Sigmoid colon (tissue), 7 donors: ENCODE data around the gene SLC8A1. TPM values are rescaled to one million over a fixed set of nuclear protein-coding genes. Genes with fewer than 3 reads are reported as not detected.

Experiments used
- DNase-seq: peaks from one replicate; pipeline ENCODE4 v3.0.0-alpha.2; 2019
- H3K27ac ChIP-seq, 4 donors: fragments of 200-600 bp; sonication (generic); one replicate each; pipeline ENCODE4 v1.5.1; 2016 to 2019; ENCODE audit warnings: mild to moderate bottlenecking in 1 of 4
- H3K27me3 ChIP-seq, 3 donors: fragments of 200-600 bp; sonication (generic); one replicate each; pipeline ENCODE4 v1.5.1; 2019; ENCODE audit warnings: mild to moderate bottlenecking in 1 of 3
- H3K36me3 ChIP-seq, 4 donors: fragments of 200-600 bp; sonication (generic); one replicate each; pipeline ENCODE4 v1.5.1; 2016 to 2019
- H3K4me1 ChIP-seq, 4 donors: fragments of 200-600 bp; sonication (generic); one replicate each; pipeline ENCODE4 v1.5.1; 2017 to 2019
- H3K4me3 ChIP-seq, 4 donors: fragments of 200-600 bp; sonication (generic); one replicate each; pipeline ENCODE4 v1.5.1; 2017 to 2019; ENCODE audit warnings: mild to moderate bottlenecking in 2 of 4, moderate library complexity in 1 of 4
- H3K9me3 ChIP-seq, 4 donors: fragments of 200-600 bp in 3 of 4; sonication (generic) in 3 of 4; one replicate each; pipeline versions ENCODE4 v1.5.1 to v1.6.1; 2013 to 2019
- EP300 ChIP-seq, 4 donors: sonication (generic); formaldehyde crosslinking; IDR thresholded peaks; one replicate each; pipeline ENCODE4 v1.6.1; 2017; ENCODE audit warnings: antibody characterized with exemption in 4 of 4
- POLR2A ChIP-seq, 2 donors: fragments of 450-650 bp; IDR thresholded peaks; one replicate each; pipeline ENCODE4 v1.6.1; 2016; ENCODE audit warnings: antibody characterized with exemption in 2 of 2, mild to moderate bottlenecking in 2 of 2, moderate library complexity in 2 of 2
- POLR2AphosphoS5 ChIP-seq, 4 donors: sonication (generic); formaldehyde crosslinking; IDR thresholded peaks; one replicate each; pipeline ENCODE4 v1.6.1; 2017; ENCODE audit warnings: antibody characterized with exemption in 4 of 4
- WGBS, 2 donors: extraction: QIAGEN DNeasy Blood & Tissue Kit; methylation state at CpG; one replicate each; pipeline ENCODE4 v1.1.7; 2013; 5-methylcytosine and 5-hydroxymethylcytosine counted together
- intact Hi-C: fragments of 100-400 bp; cut with DNase I; formaldehyde crosslinking; loops from one replicate; pipeline ENCODE4 v1.15.1; 2023
- polyA plus RNA-seq, 3 donors: library from polyadenylated mRNA; stranded (reverse); fragments of 200-250 nt; gene quantifications; one replicate each; pipeline ENCODE4 v1.2.3, GENCODE V29; 2013
- total RNA-seq, 4 donors: library from RNA; depleted of rRNA; stranded (reverse); fragments of >200 nt; gene quantifications; one replicate each; pipeline ENCODE4 v1.1.0, GENCODE V29; 2016
- TF ChIP-seq, protein P1 (sequence below), 4 experiments: fragments of 450-650 bp in 3 of 4; fragments of 200-600 bp in 1 of 4; IDR thresholded peaks; one replicate each; pipeline ENCODE4 v1.5.1; 2016 to 2019; ENCODE audit warnings: antibody characterized with exemption in 4 of 4, mild to moderate bottlenecking in 3 of 4, moderate library complexity in 2 of 4
- donor health status: healthy with polysubstance abuse.
- donor health status: Bipolar disorder and iron deficiency.
- donor health status: healthy.

Gene SLC8A1
- total and polyA plus RNA-seq, 7 donors, result 0.60 to 337 (median 229) TPM

DNA sequence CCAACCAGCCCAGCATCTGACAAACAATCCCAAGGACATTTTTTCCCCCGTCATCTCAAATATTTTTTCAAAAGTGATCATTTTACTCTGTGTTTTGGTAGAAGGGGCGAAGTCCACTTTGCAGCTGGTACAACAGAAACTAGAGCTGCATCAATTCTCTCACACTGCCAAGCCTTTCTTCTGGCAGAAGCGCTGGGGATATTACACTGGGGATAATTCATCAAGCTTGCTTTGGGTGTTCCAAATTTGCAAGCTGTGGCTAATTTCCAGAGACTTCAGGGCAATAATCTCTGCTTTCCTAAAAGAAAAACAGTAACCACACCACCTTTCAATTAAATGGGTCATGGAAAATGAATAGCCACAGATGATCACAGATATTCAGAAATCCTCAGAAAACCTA, 238.3 kb downstream of the SLC8A1 start:
- TF ChIP-seq POLR2A (IDR thresholded peaks at IDR 0.05) (no peak), EP300 (IDR thresholded peaks at IDR 0.05) (no peak), POLR2AphosphoS5 (IDR thresholded peaks at IDR 0.05) (no peak)
- TF ChIP-seq, protein P1, sequence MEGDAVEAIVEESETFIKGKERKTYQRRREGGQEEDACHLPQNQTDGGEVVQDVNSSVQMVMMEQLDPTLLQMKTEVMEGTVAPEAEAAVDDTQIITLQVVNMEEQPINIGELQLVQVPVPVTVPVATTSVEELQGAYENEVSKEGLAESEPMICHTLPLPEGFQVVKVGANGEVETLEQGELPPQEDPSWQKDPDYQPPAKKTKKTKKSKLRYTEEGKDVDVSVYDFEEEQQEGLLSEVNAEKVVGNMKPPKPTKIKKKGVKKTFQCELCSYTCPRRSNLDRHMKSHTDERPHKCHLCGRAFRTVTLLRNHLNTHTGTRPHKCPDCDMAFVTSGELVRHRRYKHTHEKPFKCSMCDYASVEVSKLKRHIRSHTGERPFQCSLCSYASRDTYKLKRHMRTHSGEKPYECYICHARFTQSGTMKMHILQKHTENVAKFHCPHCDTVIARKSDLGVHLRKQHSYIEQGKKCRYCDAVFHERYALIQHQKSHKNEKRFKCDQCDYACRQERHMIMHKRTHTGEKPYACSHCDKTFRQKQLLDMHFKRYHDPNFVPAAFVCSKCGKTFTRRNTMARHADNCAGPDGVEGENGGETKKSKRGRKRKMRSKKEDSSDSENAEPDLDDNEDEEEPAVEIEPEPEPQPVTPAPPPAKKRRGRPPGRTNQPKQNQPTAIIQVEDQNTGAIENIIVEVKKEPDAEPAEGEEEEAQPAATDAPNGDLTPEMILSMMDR (IDR thresholded peaks at IDR 0.05), result no peak
- Histone ChIP-seq H3K9me3 (no peaks in the 10 kb centered on the region), H3K36me3 (no peaks in the 10 kb centered on the region), H3K4me3 (no peak overlapping the region), H3K27me3 (no peaks in the 10 kb centered on the region), H3K4me1 (peaks cover 0 to 37% (median 20%) of the 10 kb centered on the region in 4 donors), H3K27ac (peak overlapping the region in 2 of 4 donors; percentile 36 to 40)
- intact Hi-C loops, result no loop called here
- whole genome bisulfite sequencing, 2 donors, result 25 to 66% methylated on average over 3 of the region's 3 CpGs
- no peak for DNase-seq

DNA sequence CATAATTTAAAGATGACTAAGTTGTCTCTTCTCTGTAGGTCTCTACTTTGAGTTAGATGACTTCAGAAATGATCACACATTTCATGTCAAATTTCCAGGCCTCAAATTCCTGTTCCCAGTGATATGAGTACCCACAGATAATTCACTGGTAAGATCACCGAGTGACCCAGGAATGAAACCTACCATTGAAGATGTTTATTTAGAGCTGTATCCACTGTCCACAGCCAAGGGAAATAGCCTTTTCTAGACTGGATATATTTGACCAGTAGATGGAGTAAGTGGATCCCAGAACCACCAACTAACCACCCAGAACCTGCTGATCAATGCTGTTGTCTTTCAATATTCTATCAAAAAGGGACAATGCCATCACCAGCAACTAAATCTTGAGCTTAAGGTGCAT, 238.8 kb downstream of the SLC8A1 start:
- H3K27me3 ChIP-seq, result no peaks in the 10 kb centered on the region
- 70 to 74% methylated on average over 1 of the region's 1 CpG for WGBS, 2 donors
- no peak for DNase-seq
- peak overlapping the region in 2 of 4 donors; percentile 36 to 40 for H3K27ac ChIP-seq
- intact Hi-C loops, result no loop called here
- no peaks in the 10 kb centered on the region for H3K36me3 ChIP-seq
- TF ChIP-seq POLR2AphosphoS5 (IDR thresholded peaks at IDR 0.05), result no peak
- TF ChIP-seq, protein P1 (IDR thresholded peaks at IDR 0.05), result peak in 2 of 4 experiments; percentile 21 to 29
- H3K4me1 ChIP-seq, result peaks cover 0 to 31% (median 20%) of the 10 kb centered on the region in 4 donors
- no peaks in the 10 kb centered on the region for H3K9me3 ChIP-seq
- no peak overlapping the region for H3K4me3 ChIP-seq

DNA sequence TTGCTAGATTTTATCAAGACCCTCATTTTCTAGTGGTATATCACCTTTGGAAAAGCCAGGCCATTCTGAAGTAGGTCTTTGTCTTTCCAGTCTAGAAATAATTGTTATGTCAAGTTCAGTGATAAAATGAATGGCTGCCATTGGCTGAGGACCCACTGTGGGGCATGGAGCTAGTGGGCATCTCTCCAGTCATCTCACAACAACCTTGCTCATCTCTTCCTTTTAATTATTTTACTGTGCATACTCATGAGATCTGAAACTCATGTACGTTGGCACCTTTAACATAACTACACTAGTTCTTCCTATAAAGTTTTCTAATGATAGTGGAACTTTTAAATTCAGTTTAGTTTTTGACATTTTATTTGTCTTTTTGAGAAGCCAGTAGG, 240.9 kb downstream of the SLC8A1 start:
- Histone ChIP-seq H3K27me3 (no peaks in the 10 kb centered on the region), H3K36me3 (no peaks in the 10 kb centered on the region), H3K9me3 (no peaks in the 10 kb centered on the region), H3K4me3 (no peak overlapping the region), H3K4me1 (peaks cover 0 to 28% (median 20%) of the 10 kb centered on the region in 4 donors), H3K27ac (no peak overlapping the region)
- intact Hi-C loops, result no loop called here
- WGBS, 2 donors, result 74 to 80% methylated on average over 1 of the region's 1 CpG
- DNase-seq, result no peak
- TF ChIP-seq, protein P1 (IDR thresholded peaks at IDR 0.05), result no peak
- TF ChIP-seq POLR2AphosphoS5 (IDR thresholded peaks at IDR 0.05) (no peak), POLR2A (IDR thresholded peaks at IDR 0.05) (no peak), EP300 (IDR thresholded peaks at IDR 0.05) (no peak)

DNA sequence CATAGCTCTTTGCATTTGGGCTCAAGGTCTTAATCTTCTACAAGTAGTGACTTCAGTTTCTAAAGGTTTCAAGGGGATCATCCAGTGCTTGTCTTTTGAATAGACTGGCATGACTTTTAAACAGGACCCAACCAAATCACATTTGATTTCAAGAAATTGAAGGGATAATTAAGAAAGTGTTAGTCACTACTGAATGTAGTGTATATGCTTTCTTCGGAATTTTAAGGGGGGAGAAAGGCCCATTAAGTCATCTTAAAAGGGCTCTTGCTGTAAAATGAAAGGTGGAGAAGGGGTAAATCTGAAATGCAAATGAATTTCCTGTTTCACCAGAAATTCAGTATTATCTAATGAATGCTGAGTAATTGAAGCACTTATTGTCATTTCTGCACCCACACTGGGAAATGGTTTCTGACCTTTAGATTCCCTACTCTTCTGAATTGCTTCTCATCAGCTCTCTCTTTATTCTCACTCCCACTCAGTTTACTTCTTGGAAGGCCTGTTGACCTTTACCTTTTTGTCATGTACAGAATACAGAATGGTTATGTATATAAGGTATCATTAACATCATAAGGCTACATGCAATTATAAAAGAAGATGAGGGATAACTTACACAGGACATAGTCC, 241.4 kb downstream of the SLC8A1 start:
- no peaks in the 10 kb centered on the region for H3K9me3 ChIP-seq
- no peak overlapping the region for H3K4me3 ChIP-seq
- intact Hi-C loops, result no loop called here
- no peak overlapping the region for H3K27ac ChIP-seq
- TF ChIP-seq, protein P1 (IDR thresholded peaks at IDR 0.05), result no peak
- TF ChIP-seq EP300 (IDR thresholded peaks at IDR 0.05) (no peak), POLR2AphosphoS5 (IDR thresholded peaks at IDR 0.05) (no peak), POLR2A (IDR thresholded peaks at IDR 0.05) (no peak)
- H3K36me3 ChIP-seq, result no peaks in the 10 kb centered on the region
- H3K27me3 ChIP-seq, result no peaks in the 10 kb centered on the region
- 79 to 86% methylated on average over 1 of the region's 1 CpG for WGBS, 2 donors
- DNase-seq, result no peak
- peaks cover 0 to 28% (median 20%) of the 10 kb centered on the region in 4 donors for H3K4me1 ChIP-seq

DNA sequence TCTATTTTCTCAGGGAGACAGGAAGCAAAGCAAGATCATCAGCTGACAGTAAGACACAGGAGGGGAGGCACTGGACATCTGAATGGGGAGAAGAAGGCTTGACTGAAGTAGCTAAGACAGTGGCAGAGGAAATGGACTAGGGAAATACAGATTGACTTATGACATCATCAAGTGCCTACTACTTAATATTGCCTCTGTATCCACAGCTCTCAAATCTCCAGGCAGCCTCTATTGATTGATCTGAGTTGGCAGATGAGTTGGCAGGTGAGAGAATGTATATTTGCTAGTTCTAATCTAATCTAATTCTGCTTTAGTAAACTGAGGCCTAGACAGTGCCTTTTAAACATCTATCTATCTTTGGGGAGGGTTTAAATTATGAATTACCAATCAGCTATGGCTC, 242.1 kb downstream of the SLC8A1 start:
- H3K4me1 ChIP-seq, result peaks cover 0 to 24% (median 19%) of the 10 kb centered on the region in 4 donors
- H3K27me3 ChIP-seq, result no peaks in the 10 kb centered on the region
- no peaks in the 10 kb centered on the region for H3K9me3 ChIP-seq
- intact Hi-C loops, result no loop called here
- no peak for DNase-seq
- no peak for TF ChIP-seq POLR2AphosphoS5 (IDR thresholded peaks at IDR 0.05)
- H3K27ac ChIP-seq, result no peak overlapping the region
- H3K36me3 ChIP-seq, result no peaks in the 10 kb centered on the region
- no peak overlapping the region for H3K4me3 ChIP-seq
